ENCODE results near the gene SCRN2.

Gene SCRN2

DNA sequence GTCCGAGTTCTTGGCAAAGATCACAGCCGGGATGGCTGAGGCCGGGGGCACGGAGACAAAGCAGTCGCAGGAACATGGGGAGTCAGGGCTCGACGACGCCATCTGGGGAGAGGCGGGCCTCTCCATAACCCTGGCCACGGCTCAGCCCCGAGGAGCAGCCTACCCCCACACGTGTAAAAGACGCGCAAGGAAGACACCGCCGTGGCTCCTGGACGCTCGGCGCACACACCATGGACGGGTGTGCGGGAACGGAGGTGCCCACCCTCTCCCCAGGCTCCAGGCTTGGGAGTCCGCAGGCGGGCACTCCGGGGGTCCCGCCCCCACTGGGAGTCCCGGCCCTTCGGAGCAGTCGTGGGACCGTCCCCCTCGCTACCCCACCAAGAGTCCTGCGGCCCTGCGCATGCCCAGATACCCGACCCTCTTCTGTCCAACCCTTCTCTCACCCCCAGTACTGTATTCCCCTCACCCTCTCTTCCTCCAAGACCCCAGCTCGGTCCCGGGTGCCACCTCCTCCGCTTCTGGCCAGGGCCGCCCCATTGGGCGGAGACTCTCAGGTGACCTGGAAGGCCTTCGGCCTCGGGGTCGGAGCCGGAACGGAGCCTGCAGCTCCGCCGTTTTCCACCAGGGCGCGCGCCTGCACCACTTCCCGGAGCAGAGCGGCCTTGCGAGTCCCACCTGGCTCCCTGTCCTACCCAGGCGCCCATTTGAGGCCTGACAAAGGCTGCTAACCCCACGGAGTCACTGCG is at the start of gene SCRN2:
Gene SCRN2, minus strand, starts transcription at position 532 of the 746 bp plus-strand sequence. Its CDS starts 430 bp downstream, at position 102.
- DNase-seq: peak; percentile 50 to 87 (median 79)

DNA sequence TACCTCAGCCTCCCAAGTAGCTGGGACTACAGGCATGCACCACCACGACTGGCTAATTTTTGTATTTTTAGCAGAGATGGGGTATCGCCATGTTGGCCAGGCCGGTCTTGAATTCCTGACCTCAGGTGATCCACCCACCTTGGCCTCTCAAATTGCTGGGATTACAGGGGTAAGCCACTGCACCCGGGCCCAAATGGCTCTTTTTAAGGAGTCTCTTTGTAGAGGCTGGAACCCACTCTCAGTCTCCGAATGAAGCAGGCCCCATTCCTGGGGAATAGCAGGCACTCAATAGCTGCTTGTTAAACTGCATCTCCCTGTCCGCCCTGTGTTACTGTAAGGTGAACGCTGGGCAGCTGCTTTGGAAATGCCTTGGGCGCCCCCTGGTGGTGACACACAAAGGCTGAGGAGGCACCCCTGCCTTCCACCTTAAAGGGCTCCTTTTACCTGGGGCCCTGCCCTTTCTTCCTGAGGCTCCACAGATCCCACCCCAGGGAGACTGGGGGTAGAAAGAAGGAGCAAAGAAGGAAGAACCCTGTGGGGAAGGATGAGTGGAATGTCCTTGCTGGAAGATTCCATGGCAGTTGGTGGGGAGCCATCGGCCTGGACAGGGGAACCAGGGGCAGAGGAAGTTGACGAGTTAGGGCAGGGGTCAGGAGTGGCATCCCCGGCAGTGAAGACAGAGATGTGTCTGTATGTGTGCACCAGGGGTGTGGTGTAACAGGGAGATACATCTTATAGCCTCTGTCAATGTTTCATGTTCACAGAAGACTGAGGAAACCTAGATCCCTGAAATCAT is 48.9 kb upstream of the SCRN2 start:
- DNase-seq: peak in 13 of 14 donors; percentile 2 to 80 (median 53)

DNA sequence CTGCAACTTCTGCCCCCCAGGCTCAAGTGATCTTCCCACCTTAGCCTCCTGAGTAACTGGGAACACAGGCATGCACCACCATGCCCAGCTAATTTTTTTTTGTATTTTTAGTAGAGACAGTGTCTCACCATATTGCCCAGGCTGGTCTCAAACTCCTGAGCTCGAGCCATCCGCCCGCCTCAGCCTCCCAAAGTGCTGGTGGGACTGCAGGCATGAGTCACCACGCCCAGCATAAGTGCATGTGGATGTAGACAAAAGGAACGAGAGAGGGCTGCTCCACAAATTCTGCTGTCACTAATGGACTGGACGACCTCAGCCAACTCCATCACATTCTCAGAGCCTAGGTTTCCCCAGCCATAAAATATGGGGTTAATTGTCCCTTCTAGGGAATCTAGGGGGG is 47.2 kb upstream of the SCRN2 start:
- DNase-seq: no peak

DNA sequence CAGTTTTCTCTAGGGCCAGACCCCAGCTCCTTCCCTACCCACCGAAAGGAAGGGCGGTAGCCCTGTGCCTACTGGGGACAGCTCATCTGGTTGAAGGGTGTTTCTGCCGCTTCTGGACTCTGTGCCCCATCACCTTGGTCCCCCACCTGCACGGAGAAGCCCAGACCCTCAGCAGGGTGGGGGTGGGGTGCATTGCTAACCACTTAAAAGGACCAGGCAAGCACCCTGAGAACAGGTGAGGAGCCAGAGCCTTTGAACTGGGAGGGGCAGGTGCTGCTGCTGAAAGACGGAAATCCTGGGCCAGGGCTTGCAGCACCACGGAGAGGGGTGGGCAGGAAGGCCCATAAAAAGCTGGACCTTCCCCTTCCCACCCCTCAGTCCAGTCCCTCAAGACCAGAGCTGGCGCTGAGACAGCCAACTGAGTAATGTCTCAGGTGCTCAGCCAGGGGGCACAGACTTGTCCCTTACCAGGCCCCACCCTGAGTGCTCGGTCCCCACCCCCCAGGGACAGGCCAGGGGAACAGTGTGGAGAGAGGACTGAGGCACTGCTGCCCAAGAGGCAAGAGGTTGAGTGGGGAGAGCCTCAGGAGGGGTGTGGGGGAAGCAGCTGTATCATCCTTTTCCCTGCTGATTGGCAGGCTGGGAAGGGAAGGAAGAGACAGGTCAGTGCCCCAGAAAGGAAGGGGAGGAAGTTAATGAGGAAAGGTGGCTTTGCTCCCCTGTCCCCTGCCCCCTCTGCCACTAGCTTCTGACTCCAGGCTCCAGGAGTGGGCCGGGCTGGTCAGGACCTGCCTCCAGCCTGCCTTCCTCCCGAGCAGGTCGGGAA is 44.0 kb upstream of the SCRN2 start:
- DNase-seq: no peak

DNA sequence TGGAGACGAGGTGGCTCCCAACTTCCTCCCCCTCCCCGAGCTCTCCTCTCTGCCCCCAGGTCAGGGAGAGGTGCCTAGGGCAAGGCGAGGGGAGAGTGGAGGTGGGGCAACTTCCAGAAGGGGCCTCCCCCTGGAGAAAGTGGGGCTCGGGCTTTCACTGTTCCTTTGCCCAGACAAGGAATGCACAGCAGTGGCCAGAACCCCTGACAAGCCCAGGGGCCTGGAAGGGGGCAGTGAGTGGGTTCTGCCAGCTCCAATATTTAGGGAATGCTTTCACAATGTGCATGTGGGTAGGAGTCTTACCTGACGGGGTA is 43.3 kb upstream of the SCRN2 start:
- DNase-seq: no peak

DNA sequence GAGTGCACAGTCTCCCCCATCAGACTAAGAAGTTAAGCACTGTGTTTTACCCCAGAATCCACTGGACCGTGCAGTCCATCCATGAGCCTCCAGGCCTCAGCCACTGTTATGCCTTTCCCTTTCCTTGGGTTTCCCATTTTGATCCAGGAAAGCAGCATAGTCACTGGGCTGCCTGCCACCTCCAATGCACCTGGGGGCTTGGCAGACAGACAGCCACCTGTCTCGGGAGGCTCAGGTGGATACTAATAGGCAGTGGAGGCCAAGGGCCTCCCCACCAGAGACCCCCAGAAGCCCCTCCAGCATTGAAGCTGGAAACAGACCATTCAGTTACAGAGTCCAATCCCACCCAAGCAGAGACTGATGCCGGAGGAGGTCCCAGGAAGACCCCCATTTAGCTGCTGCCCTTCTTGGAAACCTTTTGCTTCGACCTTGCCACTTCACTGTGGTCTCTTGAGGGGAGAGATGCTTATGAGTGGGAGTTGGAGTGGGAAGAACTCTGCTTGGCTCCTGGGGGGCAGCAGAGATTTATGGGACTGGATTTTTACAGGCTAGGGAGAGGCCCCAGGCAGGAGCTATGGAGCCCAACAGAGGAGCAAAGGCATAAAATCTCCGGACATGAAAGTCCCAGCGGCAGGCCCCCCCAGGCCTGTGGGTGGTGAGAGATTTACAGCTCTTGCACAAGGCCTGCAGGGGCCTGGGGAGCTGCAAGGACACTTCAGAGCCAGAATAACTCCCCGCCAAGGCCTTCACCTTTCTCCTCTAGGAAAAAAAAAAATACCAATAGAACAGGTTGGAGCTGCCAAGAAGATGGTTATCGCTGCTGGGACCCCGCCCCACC is 42.7 kb upstream of the SCRN2 start:
- no peak for DNase-seq

DNA sequence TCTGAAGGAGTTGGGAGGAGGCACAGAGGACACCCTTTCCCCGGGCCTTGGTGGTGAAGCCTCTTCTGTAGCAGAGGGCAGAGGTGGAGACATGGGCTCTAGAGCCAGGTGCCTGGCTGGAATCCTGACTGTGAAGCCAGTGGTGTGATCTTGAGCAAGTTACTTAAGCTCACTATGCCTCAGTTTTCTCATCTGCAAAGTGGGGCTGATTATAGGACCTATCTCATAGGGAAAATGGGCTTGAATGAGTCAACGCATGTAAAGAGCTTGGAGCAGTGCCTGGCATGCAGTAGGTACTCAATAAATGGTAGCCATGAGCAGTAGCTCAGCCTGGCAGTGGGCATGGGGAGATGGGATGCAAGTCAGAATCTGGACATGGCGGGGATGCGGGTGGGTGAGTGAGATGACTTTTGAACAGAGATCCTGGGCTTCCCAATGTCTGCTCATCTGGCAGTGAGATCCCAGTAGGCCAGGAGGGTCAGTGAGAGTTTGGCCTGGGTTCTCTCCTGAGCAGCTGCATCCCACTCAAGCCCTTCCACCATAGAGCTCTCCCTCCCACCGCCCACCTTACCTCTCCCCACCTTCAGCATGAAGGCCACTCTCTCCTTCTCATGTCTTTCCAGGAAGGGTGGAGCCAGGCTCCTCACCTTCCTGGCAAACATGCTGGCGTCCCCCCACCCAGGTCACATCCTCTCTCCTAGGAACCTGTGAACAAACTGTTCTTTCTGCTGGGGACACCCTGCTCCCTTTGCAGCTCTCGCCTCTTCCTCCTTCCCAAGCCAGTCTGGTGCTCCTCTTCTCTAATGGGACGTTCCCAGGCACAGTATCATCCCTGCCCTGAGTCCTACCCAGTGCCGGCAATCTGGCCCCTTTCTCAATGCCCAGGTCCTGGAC is 41.9 kb upstream of the SCRN2 start:
- DNase-seq: no peak

DNA sequence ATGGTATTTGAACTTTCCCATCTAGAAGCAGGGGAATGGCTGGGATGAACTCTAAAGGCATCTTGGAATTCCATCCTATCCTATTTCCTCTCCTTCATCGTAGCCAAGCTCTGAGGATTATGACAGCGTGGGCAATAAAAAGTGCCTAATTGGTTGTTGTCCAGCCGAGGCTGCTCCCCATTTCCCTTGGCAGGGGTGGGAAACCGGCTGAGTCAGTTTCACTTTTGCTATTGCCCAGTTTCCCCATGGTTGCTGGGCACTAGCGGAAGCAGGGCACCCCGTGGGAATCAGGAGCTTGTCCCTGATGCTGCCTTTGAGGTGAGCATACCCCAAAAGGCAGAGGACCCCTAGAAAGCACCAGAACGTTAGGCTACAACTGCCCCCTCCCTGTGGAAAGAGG is 41.2 kb upstream of the SCRN2 start:
- no peak for DNase-seq

DNA sequence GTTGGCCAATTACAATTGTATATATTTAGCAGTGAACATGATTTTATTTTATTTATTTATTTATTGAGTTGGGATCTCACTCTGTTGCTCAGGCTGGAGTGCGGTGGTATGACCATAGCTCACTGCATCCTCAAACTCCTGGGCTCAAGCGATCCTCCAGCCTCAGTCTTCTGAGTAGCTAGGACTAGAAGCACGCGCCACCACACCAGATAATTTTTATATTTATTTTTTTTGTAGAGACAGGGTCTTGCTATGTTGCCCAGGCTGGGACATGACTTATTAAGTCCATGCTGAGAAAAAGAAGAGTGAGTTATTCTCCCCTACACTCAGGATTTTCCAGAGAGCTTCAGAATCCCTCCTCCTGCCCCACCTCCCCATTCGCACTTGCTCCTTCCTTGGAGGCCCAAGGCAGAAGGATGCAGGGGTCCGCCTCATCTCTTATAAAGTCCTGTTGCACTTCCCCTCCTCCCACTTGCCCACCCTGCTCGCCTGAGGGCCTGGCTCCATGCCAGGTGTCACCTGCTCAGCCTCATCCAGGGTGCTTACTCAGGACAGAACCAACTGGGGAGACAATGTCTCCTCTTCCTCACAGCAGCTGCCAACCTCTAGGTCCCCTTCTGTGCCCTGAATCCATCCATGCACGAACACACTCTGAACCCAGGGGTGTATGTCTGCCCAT is 38.8 kb upstream of the SCRN2 start:
- DNase-seq: no peak

- DNase-seq: no peak
Observed at GRCh38 chr17:47879028-47879585, 38.0 kb upstream of the SCRN2 start.

DNA sequence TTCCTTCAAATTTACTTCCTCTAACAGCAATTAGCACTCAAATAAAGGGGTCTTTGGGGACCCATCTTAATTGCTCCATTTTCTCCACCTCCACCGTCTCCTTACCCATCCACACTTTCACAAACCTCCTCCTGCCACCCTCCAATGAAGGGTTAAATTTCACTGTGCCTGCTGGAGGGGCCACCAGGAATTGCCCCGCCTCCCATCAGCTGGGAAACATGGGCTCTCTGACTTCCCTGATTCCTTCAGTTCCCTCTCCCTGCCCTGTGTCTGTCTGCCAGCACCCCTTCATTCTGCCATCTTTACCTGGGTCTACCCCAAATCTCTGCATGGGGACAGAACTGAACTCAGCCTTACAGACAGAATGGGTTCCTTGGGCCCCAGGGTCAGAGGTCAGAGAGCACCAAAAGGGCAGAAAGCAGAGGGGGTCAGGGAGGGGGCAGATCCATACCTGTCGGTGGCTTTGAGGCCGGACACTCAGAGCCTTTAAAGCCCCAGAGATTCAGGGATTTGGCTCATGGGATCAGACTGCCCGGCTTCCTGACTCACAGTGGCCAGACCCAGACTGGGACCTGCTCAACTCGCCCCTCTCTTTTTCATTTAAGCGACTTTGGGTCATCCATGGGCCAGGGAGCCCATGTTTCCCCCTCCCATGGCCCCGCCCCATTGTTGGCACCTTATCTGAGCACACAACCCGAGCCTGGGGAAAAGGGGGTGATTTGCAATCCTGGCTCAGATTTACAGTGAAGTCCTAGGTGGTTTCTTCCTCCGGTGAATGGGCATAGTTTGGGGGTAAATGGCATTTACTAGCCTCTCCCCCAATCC is 37.3 kb upstream of the SCRN2 start:
- DNase-seq: no peak

DNA sequence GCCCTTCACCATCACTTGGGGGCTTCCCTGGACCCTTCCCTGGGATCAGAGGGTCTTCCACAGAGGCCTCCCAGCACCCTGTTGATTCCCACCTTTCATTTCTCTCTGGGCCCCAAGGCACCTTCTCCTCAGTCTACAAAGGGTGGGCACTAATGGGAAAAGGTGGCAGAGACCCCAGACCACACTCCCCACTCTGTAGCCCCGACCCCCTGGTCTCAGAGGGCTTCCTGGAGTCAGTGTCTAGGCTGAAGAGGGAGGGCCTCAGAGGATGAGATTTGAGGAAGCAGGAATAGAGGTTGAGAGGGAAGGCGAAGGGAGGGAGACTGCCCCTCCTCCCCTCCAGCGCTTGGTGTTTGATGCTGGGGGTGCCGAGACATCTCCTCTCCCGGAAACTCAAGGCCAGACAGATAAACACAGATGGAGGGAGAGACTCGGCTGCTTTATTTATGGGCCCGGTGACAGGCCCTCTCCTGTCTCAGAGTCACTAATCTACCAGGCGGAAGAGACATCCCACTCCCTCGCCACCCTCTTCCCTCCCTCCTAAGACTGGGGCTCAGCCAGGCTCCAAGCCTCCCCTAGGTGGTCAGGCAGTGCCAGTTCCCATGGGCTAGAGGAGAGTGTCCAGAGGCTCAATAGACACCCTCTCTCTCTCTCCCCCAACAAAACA is 36.4 kb upstream of the SCRN2 start:
- no peak for DNase-seq

GRCh38 chr17:47875011-47875985 is 34.2 kb upstream of the SCRN2 start:
- DNase-seq: no peak

GRCh38 chr17:47873200-47874090 is 32.4 kb upstream of the SCRN2 start:
- DNase-seq: no peak

- no peak for DNase-seq
Observed at GRCh38 chr17:47872651-47873161, 31.6 kb upstream of the SCRN2 start.

- no peak for DNase-seq
Observed at GRCh38 chr17:47872019-47872650, 31.1 kb upstream of the SCRN2 start.

Measured in C1 segment of cervical spinal cord (tissue), 14 donors.